Measurements from ENCODE around the gene SPG11. TPM values are rescaled to one million over a fixed set of nuclear protein-coding genes. Genes with fewer than 3 reads are reported as not detected.
"Not testable (repeated sequence)": the region's sequence is repeated elsewhere in the genome, so short reads cannot be mapped to it uniquely, and the experiment has no call there.

SPG11 gene
- total and polyA plus RNA-seq, 7 donors, result 12.9 to 88.1 (median 56.7) TPM

GRCh38 chr15:44682809-44683682 is 19.6 kb upstream of the SPG11 start:
- H3K4me1 ChIP-seq; intact Hi-C loops (cut with DNase I); H3K4me3 ChIP-seq; H3K36me3 ChIP-seq; H3K9me3 ChIP-seq; H3K27ac ChIP-seq; H3K27me3 ChIP-seq; DNase-seq: not testable (repeated sequence)
- WGBS, 2 donors, result 12 to 23% methylated on average over 8 of the region's 8 CpGs

GRCh38 chr15:44682211-44682610 is 18.7 kb upstream of the SPG11 start:
- Histone ChIP-seq H3K4me3 (no peak overlapping the region), H3K27me3 (no peaks in the 10 kb centered on the region), H3K4me1 (peaks cover 0 to 6% (median 0%) of the 10 kb centered on the region in 4 donors), H3K9me3 (no peaks in the 10 kb centered on the region), H3K27ac (no peak overlapping the region), H3K36me3 (no peaks in the 10 kb centered on the region)
- no peak for DNase-seq
- 73 to 95% methylated on average over 2 of the region's 2 CpGs for WGBS, 2 donors
- TF ChIP-seq CTCF (IDR thresholded peaks at IDR 0.05) (no peak), EP300 (IDR thresholded peaks at IDR 0.05) (no peak), POLR2AphosphoS5 (IDR thresholded peaks at IDR 0.05) (no peak), POLR2A (IDR thresholded peaks at IDR 0.05) (no peak)
- intact Hi-C loops (cut with DNase I), result no loop called here

GRCh38 chr15:44676676-44677075 is 13.2 kb upstream of the SPG11 start:
- DNase-seq, result no peak
- no peak overlapping the region for H3K27ac ChIP-seq
- no peaks in the 10 kb centered on the region for H3K9me3 ChIP-seq
- H3K4me1 ChIP-seq, result no peaks in the 10 kb centered on the region
- no peaks in the 10 kb centered on the region for H3K36me3 ChIP-seq
- TF ChIP-seq CTCF (IDR thresholded peaks at IDR 0.05) (no peak), POLR2A (IDR thresholded peaks at IDR 0.05) (no peak), EP300 (IDR thresholded peaks at IDR 0.05) (no peak), POLR2AphosphoS5 (IDR thresholded peaks at IDR 0.05) (no peak)
- no peaks in the 10 kb centered on the region for H3K27me3 ChIP-seq
- intact Hi-C loops (cut with DNase I), result no loop called here
- no peak overlapping the region for H3K4me3 ChIP-seq
- WGBS, 2 donors, result 42 to 54% methylated on average over 7 of the region's 7 CpGs

GRCh38 chr15:44675911-44676310 is 12.4 kb upstream of the SPG11 start:
- no peaks in the 10 kb centered on the region for H3K27me3 ChIP-seq
- H3K27ac ChIP-seq, result no peak overlapping the region
- no peaks in the 10 kb centered on the region for H3K4me1 ChIP-seq
- intact Hi-C loops (cut with DNase I), result no loop called here
- no peak for TF ChIP-seq CTCF (IDR thresholded peaks at IDR 0.05)
- TF ChIP-seq EP300 (IDR thresholded peaks at IDR 0.05), result no peak
- TF ChIP-seq POLR2AphosphoS5 (IDR thresholded peaks at IDR 0.05), result no peak
- no peak for TF ChIP-seq POLR2A (IDR thresholded peaks at IDR 0.05)
- H3K36me3 ChIP-seq, result no peaks in the 10 kb centered on the region
- no peak overlapping the region for H3K4me3 ChIP-seq
- no peak for DNase-seq
- WGBS, 2 donors, result 69 to 75% methylated on average over 5 of the region's 5 CpGs
- no peaks in the 10 kb centered on the region for H3K9me3 ChIP-seq

GRCh38 chr15:44673639-44674038 is 10.2 kb upstream of the SPG11 start:
- TF ChIP-seq POLR2AphosphoS5 (IDR thresholded peaks at IDR 0.05), result no peak
- no peaks in the 10 kb centered on the region for H3K4me1 ChIP-seq
- H3K36me3 ChIP-seq, result no peaks in the 10 kb centered on the region
- no peaks in the 10 kb centered on the region for H3K27me3 ChIP-seq
- no peak overlapping the region for H3K4me3 ChIP-seq
- intact Hi-C loops (cut with DNase I), result no loop called here
- no peak overlapping the region for H3K27ac ChIP-seq
- no peak for DNase-seq
- WGBS, 2 donors, result 99% methylated on average over 2 of the region's 2 CpGs
- no peaks in the 10 kb centered on the region for H3K9me3 ChIP-seq
